Fibroblast of the aortic adventitia (primary cell): ENCODE measurements around the gene TMEM185A. TPM values are rescaled to one million over a fixed set of nuclear protein-coding genes. Genes with fewer than 3 reads are reported as not detected.
"Not testable (repeated sequence)": the region's sequence is repeated elsewhere in the genome, so short reads cannot be mapped to it uniquely, and the experiment has no call there.

Experiments
- DNase-seq: peaks from one replicate; pipeline ENCODE4 v3.0.0-alpha.2; 2010; ENCODE audit warnings: low read depth
- H3K4me3 ChIP-seq: 2 replicates; pipeline ENCODE4 v1.5.1; 2011; ENCODE audit warnings: low read depth, mild to moderate bottlenecking, control low read depth, low read length, moderate library complexity
- total RNA-seq: library from RNA; depleted of rRNA; stranded (reverse); fragments of >200 nt; gene quantifications from 2 replicates; pipeline ENCODE4 v1.2.3, GENCODE V29; 2012; ENCODE audit warnings: low replicate concordance
- TF ChIP-seq, protein P1 (sequence below): IDR thresholded peaks from 2 replicates; pipeline ENCODE4 v1.5.1; 2011; ENCODE audit warnings: mild to moderate bottlenecking, low read length, control low read depth, inconsistent platforms; ENCODE audit not compliant: insufficient read depth

Gene TMEM185A
- total RNA-seq, 1 donor: 13.6 TPM

DNA sequence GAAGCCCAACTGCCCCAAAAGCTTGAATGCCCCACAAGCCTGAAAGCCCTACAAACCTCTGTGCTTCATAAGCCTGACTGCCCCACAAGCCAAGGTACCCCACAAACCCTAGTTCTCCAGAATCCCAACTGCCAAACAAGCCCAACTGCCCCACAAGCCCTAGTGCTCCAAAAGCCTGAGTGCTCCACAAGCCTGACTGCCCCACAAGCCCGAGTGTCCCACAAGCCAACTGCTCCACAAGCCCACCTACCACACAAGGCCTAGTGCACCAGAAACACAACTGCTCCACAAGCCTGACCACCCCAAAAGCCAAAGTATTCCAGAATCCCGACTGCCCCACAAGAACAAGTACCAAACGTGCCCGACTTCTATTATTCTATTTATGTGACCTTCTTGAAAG, 68.2 kb downstream of the TMEM185A start:
- TF ChIP-seq, protein P1, sequence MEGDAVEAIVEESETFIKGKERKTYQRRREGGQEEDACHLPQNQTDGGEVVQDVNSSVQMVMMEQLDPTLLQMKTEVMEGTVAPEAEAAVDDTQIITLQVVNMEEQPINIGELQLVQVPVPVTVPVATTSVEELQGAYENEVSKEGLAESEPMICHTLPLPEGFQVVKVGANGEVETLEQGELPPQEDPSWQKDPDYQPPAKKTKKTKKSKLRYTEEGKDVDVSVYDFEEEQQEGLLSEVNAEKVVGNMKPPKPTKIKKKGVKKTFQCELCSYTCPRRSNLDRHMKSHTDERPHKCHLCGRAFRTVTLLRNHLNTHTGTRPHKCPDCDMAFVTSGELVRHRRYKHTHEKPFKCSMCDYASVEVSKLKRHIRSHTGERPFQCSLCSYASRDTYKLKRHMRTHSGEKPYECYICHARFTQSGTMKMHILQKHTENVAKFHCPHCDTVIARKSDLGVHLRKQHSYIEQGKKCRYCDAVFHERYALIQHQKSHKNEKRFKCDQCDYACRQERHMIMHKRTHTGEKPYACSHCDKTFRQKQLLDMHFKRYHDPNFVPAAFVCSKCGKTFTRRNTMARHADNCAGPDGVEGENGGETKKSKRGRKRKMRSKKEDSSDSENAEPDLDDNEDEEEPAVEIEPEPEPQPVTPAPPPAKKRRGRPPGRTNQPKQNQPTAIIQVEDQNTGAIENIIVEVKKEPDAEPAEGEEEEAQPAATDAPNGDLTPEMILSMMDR: no peak
- H3K4me3 ChIP-seq: no peak overlapping the region
- no peak for DNase-seq

DNA sequence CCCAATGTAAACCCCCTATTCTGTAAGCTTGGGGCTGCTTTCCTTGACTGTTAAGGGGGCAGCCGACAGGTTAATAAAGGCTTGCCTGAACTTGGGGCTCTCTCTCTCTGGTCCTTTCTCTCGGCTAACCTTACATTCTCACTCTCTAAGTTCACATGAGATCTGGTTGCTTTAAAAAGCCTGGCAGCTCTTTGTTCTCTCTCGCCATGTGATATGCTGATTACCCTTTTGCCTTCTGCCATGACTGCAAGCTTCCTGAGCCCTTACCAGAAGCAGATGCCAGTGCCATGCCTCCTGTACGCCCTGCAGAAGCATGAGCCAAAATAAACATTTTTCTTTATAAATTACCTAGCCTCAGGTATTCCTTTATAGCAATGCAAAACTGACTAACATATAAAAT, 76.3 kb downstream of the TMEM185A start:
- not testable (repeated sequence) for DNase-seq, H3K4me3 ChIP-seq

DNA sequence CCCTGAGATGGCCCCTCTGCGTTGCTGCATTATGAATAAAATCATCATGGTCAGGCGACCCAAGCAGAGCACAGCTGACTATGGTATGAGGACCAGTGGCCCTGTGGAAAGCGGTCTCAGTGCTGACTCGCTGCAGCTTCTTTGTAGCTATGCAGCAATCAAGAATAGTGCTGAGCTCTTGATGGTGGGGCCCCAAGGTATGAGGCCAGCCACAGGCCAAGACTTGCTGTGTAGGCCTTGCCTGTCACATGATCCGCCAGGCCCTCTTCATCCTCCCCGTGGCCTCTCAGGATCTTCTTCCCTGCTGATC, 79.7 kb downstream of the TMEM185A start:
- not testable (repeated sequence) for DNase-seq, H3K4me3 ChIP-seq

DNA sequence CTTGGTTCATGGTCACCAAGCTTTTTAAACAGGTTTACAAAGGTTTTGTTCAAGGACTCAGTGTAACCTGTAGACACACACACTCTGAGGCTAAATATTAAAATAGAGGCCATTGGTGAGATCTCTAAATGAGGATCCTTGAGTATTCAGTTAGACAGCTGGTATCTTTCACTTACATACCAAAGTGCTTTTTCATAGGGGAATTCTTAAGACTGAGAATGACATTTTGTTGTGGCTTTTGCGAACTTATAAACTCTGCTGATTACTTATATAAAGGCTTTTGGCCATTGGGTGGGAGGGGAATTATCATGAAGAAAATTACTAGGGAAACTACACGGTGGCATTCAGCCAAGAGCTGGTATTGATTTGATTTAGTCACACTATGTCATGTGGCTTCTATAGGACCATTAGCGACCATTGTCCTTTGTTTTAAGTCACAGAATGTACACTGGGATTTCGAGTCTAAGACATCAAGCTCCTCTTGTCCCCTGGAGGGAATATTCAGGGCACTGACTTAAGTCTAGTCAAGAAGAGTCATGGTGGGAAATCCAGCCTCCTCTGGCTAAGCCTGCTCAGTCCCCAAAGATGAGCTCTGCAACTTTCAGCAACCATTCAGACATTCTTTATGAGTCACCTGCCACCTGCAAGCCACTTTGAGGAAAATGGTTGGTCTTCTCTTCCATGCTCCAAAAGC, 80.2 kb downstream of the TMEM185A start:
- not testable (repeated sequence) for DNase-seq, H3K4me3 ChIP-seq

DNA sequence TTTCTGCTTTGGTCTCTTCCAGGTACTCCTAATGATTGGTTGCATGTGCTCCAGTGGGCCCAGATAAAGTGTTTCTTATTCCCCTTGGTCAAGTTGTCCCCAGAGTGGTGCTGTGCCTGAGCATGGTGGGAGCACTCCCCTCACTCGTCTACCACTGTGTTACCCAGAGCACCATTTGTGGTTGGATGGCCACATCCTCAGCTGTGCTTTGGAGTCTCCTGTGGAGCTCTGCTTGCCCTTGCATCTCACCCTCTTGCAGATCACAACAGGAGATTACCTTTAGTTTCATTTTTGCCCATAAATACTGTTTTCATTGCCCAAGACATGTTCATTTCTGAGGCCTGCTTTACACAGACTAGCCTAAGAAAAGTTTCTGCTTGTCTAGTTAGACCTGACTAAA, 81.1 kb downstream of the TMEM185A start:
- not testable (repeated sequence) for H3K4me3 ChIP-seq, DNase-seq

DNA sequence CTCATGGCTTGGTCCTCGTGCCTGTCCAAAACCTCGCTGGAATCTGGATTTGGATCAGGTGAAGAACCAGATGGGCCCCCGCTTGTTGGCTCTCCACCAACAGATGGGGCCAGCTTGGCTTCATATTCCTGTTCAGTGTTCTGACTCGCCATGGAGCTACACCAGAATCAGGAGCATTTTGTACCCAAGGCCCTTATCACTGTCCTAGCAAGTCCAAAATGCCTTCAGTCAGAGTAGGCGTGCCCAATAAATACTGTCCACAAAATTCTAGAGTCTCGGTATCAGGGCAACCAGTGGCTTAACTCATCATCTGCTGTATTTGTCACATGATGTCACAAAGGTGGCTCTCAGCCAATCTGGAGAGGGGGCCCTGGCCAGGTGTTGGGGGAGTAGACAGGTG, 81.9 kb downstream of the TMEM185A start, which contains the start of gene HSFX3:
TSS of gene HSFX3 (minus strand) at position 224 of the 400 bp plus-strand sequence. CDS start at position 152, 72 bp downstream.
- not testable (repeated sequence) for H3K4me3 ChIP-seq, DNase-seq

DNA sequence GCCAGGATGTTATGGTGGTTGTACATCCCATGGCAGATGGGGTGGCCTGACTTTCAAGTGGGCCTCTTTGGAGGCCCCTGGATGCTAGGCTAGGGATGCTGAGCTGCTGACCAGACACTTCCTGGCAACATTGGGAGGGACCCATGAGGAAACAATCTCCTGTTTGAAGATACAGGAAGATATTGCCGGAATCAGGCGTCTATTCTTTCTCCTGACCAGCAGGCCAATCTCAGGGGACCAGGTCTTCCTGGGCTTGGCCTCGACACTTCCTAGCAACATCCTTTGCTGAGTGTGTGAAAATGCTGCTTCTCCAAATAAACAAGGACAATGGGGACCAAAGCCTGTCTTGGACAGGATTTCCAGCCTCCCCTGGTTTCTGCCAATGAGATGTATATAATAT, 83.8 kb downstream of the TMEM185A start:
- DNase-seq: not testable (repeated sequence)

DNA sequence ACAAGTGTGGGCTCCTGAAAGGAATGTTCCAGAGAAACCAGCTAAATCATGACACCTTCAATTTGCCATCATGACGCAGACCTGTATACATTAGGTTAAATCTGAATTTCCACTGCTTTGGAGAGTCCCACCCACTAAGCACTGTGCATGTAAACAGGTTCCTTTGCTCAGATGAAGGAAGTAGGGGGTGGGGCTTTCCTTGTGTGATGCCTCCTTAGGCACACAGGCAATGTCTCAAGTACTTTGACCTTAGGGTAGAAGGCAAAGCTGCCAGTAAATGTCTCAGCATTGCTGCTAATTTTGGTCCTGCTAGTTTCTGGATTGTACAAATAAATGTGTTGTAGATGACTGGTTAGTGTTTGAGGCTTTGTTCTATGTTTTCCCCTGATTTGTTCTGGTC, 84.6 kb downstream of the TMEM185A start:
- DNase-seq, H3K4me3 ChIP-seq: not testable (repeated sequence)

More for the DNA sequence above, 83.8 kb downstream of the TMEM185A start:
- H3K4me3 ChIP-seq: not testable (repeated sequence)

Other genes starting within 250 kb of the TMEM185A start
- 16.8 and 63.3 TPM in 2 replicates for gene IDS, start 126.5 kb downstream of the TMEM185A start, total RNA-seq
- gene EOLA1, start 90.8 kb downstream of the TMEM185A start, total RNA-seq: 11.1 and 19.4 TPM in 2 replicates
- not detected in 2 replicates for gene HSFX3, start 81.9 kb downstream of the TMEM185A start, total RNA-seq
- not detected in 2 replicates for gene MAGEA9B, start 44.3 kb downstream of the TMEM185A start, total RNA-seq
- gene HSFX2, start 36.5 kb downstream of the TMEM185A start, total RNA-seq: 0.36 TPM in 1 of 2 replicates, not detected in the other
- not detected in 2 replicates for gene MAGEA11, start 80.3 kb upstream of the TMEM185A start, total RNA-seq
- gene HSFX1, start 142.3 kb upstream of the TMEM185A start, total RNA-seq: 0.45 TPM in 1 of 2 replicates, not detected in the other
- not detected in 2 replicates for gene MAGEA9, start 150.1 kb upstream of the TMEM185A start, total RNA-seq
- not detected in 2 replicates for gene MAGEA8, start 249.4 kb upstream of the TMEM185A start, total RNA-seq